GM12864 (cell line): ENCODE results near the gene KRTAP5-6.
"Not testable (repeated sequence)": the region's sequence is repeated elsewhere in the genome, so short reads cannot be mapped to it uniquely, and the experiment has no call there.

Source experiments
- DNase-seq: peaks from one replicate; pipeline ENCODE4 v3.0.0-alpha.2; 2011; ENCODE audit warnings: low read depth
- H3K4me3 ChIP-seq: 2 replicates; pipeline ENCODE4 v1.5.1; 2011; ENCODE audit warnings: mild to moderate bottlenecking, low read depth, low read length, control low read depth
- CTCF ChIP-seq: IDR thresholded peaks from 2 replicates; pipeline ENCODE4 v1.5.1; 2011; ENCODE audit warnings: low read depth, mild to moderate bottlenecking, moderate library complexity, low read length, control low read depth, inconsistent platforms; ENCODE audit errors: missing control alignments

KRTAP5-6 gene

GRCh38 chr11:1655168-1656060 is 41.6 kb upstream of the KRTAP5-6 start:
- TF ChIP-seq CTCF, result no peak
- no peak for DNase-seq
- H3K4me3 ChIP-seq, result no peak overlapping the region

GRCh38 chr11:1656061-1656441 is 40.9 kb upstream of the KRTAP5-6 start:
- TF ChIP-seq CTCF, result no peak
- no peak overlapping the region for H3K4me3 ChIP-seq
- DNase-seq, result no peak

- H3K4me3 ChIP-seq, result no peak overlapping the region
- TF ChIP-seq CTCF, result no peak
- no peak for DNase-seq
Measured at GRCh38 chr11:1656670-1657069, 40.3 kb upstream of the KRTAP5-6 start.

DNA sequence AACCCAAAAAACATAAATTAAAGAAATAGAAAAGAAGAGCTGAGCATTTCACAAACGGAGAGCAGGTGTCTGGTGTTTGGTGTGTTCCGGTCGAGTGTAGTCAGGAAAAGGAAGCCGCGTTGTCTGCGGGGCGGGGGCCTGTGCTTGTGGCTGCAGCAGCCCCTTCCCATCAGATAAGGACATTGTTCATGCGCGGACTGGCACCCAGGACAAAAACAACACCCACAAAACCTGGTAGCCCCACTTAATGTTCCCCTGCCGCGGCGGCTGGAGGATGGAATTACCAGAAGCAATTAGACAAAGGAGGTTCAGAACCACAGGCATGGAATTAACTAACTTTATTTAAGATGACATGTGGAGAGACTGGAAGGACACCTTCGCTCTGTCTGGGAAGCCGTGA is 37.5 kb upstream of the KRTAP5-6 start:
- no peak overlapping the region for H3K4me3 ChIP-seq
- TF ChIP-seq CTCF, result no peak
- DNase-seq, result no peak

GRCh38 chr11:1660111-1660867 is 36.7 kb upstream of the KRTAP5-6 start:
- H3K4me3 ChIP-seq, result no peak overlapping the region

DNA sequence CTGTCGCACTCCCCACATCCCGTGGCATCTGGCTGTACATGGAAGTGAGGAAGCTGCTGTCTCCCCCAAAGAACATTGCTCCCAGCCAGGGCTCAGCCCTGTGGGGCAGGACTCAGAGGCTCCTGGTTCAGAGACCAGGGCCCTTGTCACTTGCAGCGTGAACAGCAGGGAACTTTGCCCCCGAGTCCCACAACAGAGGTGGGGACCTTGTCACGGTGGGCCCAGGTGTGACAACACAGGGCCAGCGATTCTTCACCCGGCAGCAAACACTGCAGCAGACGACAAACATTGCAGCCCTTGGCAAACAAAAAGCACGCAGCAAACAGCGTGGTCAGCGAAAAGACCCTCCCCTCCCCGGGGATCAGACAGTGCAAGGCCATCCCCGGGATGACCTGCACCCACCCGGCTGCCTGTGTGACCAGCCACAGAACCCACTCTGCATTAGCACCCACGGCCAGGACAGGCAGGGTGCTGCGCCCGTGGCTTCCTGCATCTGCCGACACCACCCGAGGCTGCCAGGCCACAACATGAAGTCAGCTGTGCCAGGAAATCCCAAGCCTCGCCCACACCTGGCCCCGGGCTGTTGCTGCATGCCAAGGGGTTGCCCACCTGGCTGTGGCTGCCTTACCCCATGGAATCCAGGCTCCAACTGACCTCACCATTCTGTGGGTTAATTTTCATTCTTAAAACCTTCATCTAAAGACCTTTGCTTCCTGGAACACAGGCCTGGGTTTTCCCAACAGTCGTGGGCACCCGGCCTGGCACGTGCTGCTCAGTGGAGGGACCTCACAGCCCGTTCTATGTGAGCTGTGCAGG is 35.3 kb upstream of the KRTAP5-6 start:
- not testable (repeated sequence) for DNase-seq, H3K4me3 ChIP-seq

More at GRCh38 chr11:1660111-1660867, 36.7 kb upstream of the KRTAP5-6 start:
- no peak for DNase-seq
- no peak for TF ChIP-seq CTCF

- not testable (repeated sequence) for DNase-seq
Measured at GRCh38 chr11:1662699-1663283, 34.2 kb upstream of the KRTAP5-6 start.

More at GRCh38 chr11:1662699-1663283, 34.2 kb upstream of the KRTAP5-6 start:
- not testable (repeated sequence) for H3K4me3 ChIP-seq
